HEK293 (cell line): Measurements from ENCODE around the gene POR.

ENCODE experiments used
- CTCF ChIP-seq: fragments of 450-650 bp; formaldehyde crosslinking; IDR thresholded peaks from 2 replicates; pipeline ENCODE4 v1.5.1; 2016; ENCODE audit warnings: missing biosample characterization, missing genetic modification characterization
- FEZF1 ChIP-seq: fragments of 450-650 bp; formaldehyde crosslinking; IDR thresholded peaks from 2 replicates; pipeline ENCODE4 v1.5.1; 2016; ENCODE audit warnings: missing biosample characterization, missing genetic modification characterization
- HOXD13 ChIP-seq: sonication (generic); formaldehyde crosslinking; IDR thresholded peaks from 2 replicates; pipeline ENCODE4 v1.8.0; 2022; ENCODE audit warnings: missing genetic modification reagents, borderline replicate concordance
- ZBTB10 ChIP-seq: fragments of 450-650 bp; formaldehyde crosslinking; IDR thresholded peaks from 2 replicates; pipeline ENCODE4 v1.5.1; 2016; ENCODE audit warnings: missing biosample characterization, missing genetic modification characterization
- ZBTB20 ChIP-seq: fragments of 450-650 bp; formaldehyde crosslinking; IDR thresholded peaks from 2 replicates; pipeline ENCODE4 v1.5.1; 2016; ENCODE audit warnings: missing biosample characterization, missing genetic modification characterization
- ZNF175 ChIP-seq: fragments of 450-650 bp; formaldehyde crosslinking; IDR thresholded peaks from 2 replicates; pipeline ENCODE4 v1.5.1; 2016; ENCODE audit warnings: missing biosample characterization, missing genetic modification characterization
- ZNF2 ChIP-seq: fragments of 450-650 bp; formaldehyde crosslinking; IDR thresholded peaks from 2 replicates; pipeline ENCODE4 v1.5.1; 2016; ENCODE audit warnings: missing biosample characterization, missing genetic modification characterization
- ZNF555 ChIP-seq: fragments of 450-650 bp; formaldehyde crosslinking; conservative IDR thresholded peaks from 2 replicates; pipeline ENCODE4 v1.5.1; 2017; ENCODE audit warnings: missing biosample characterization, mild to moderate bottlenecking, missing genetic modification characterization, inconsistent platforms
- ZNF660 ChIP-seq: fragments of 450-650 bp; IDR thresholded peaks from 2 replicates; pipeline ENCODE4 v1.5.1; 2018; ENCODE audit warnings: missing biosample characterization, mild to moderate bottlenecking, missing genetic modification characterization

- TF ChIP-seq ZNF175 (tag by site-specific recombination) (no peak), CTCF (no peak), ZNF660 (no peak), ZNF555 (tag by site-specific recombination) (no peak), HOXD13 (CRISPR knock-in tag) (no peak), ZBTB20 (no peak), FEZF1 (tag by site-specific recombination) (no peak), ZNF2 (tag by site-specific recombination) (no peak), ZBTB10 (tag by site-specific recombination) (no peak)
Observed at GRCh38 chr7:75937958-75938786, 23.2 kb downstream of the POR start.
